Measurements from ENCODE around the gene LRMDA.

Gene LRMDA

DNA sequence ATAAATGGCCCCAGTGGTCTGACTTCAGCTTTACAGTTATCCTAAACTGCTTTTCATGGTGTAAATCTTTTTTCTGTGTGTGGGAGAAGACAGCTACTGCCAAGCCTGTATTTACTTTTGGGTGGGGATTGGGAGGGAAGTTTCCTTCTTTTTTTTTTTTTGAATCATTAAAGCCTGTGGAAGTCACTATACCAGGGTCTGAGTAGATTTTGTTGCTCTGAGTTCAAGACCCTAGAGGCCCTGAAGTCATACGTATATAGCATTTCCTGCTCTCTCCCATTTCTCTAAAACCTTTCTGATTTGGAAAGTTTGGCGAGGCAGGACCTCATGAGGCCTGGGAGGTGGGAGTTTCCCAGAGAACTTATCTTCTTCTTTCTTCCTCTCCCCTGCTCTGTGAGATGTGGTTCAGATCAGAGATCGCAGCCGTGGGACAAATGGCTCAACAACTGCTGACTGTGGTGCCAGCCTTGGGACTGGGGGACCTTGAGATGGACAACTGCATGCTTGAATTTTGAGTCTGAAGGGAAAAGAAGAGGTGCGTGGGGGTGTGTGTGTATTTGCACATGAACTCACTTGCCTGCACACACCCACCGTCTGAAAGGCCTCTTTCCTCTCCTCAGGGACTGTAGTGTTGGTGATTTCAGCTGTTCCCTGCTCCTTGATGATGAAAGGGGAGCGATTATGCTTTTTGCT is 18.1 kb downstream of the LRMDA start:
- DNase-seq (ENCODE audit: low read depth), result no peak

- DNase-seq (ENCODE audit: low read depth), result no peak
Measured at GRCh38 chr10:75450075-75450445, 18.6 kb downstream of the LRMDA start.

GRCh38 chr10:75450644-75451640 is 19.5 kb downstream of the LRMDA start:
- no peak for DNase-seq (ENCODE audit: low read depth)

GRCh38 chr10:75451831-75452230 is 20.4 kb downstream of the LRMDA start:
- no peak for DNase-seq (ENCODE audit: low read depth)

DNA sequence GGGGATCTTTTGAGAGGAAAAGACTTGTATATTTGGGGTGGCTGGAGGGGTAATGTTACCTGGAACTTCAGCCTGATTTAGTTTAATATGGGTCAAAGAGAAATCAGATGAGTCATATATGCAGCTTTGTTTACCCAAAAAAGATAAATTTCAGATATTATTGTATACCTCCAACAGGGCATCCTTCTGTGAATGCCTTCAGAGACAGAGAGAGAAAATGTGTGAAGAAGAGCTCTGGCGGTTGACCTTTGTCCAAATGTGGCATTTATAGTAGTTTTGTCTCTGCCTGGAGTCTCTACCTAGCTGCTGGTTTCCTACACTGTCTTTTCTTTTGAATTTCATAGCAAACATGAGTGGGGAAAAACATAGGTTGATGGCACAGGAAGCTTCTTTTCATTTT is 21.6 kb downstream of the LRMDA start:
- DNase-seq (ENCODE audit: low read depth), result no peak

DNA sequence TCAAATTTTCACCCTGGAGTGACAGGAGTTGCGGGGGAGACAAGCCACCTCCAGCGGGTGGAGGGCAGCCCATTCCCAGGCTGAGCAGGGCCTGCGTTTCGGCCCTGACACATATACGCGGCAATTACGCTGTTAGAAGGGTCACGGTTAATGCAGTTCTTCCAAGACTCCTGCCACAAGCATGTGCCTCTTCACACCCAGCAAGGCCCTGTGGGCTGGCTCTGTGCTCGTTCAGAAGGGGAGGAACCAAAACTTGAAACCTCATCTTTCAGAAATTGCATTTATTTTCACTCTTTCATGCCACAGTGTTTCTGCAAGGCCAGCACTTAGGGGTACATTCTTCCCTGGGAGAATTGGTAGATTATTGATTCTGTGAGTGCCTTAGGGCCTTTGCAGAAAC is 24.7 kb downstream of the LRMDA start:
- no peak for DNase-seq (ENCODE audit: low read depth)

DNA sequence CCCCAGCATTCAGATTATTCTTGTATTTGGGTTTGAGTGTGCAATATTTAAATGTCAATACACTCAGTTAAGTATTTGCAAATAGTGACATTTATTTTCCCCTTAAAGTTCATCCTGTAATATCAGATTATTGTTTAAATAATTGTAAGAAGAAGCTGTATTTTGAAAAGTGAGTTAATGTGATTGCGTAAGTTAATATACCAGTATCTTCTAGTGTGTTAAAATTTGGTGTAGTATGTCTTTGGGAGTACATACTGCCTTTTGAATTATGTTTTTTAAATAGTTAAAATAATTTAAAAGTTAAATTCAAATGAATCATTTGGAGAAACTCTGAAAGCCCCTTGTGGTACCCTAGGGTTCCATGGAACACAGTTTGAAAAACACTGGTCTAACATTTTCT is 28.6 kb downstream of the LRMDA start:
- no peak for DNase-seq (ENCODE audit: low read depth)

DNA sequence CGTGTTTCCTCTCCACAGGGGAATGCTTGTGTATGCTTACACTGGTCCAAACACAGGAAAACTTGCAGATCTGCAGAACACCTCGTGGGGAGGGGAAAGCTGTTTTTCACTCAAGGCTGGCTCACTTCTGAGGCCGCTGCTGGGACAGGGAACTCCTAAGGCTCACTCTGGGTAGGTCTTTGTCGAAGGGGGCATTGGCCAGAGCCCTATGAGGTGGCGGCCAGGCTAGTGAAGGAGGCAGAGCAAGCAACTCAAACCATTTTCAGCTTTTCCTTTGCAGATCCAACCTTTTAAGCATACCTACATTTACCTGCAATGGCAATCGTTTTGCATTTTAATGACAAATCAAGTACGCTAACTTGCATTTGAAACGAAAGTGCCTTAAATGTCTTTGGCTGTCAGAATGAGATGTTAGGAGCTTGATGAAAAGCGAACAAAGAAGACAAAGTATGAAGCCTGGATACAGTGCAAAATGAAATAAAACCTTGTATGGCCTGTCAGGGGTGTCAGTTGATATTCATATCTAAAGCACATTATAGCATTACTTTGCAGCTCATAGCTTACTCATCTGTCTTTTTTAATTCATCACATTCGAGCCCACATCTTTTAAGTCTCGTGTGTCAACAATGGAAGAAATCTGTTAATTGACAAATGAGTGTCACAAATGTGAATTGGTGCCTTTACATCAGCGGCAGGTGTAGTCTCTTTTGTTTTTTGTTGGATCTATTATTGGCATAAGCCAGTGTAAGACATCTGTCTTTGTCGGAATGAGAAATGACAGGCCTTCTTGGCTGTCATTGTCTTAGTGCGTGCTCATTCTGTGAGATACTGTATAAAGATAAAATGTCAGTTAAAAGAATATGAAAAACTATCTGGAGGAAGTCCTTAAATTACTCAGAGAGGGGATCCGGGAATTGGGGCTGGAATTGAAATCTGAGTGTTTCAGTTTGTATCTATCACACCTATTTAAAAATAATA is 30.5 kb downstream of the LRMDA start:
- DNase-seq (ENCODE audit: low read depth), result no peak

GRCh38 chr10:75462865-75463264 is 31.4 kb downstream of the LRMDA start:
- DNase-seq (ENCODE audit: low read depth), result no peak

- DNase-seq (ENCODE audit: low read depth), result no peak
Measured at GRCh38 chr10:75464478-75465449, 33.3 kb downstream of the LRMDA start.

DNA sequence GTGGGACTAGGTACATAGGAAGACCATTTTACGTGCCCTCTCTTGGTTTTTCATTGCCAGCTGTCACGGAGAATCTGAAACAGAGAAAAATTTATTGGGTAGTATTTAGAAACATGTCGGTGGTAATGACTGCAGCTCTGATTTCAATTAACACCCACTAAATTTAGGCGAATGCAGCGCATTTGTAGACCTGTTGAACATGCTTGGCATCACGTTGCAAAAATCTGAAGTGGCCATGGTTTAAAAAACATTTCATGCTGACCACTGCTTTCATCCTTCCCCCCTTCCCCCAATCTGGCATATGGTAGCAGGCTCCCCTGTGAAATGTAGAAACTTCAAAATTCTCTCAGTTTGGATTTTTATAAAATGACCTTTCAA is 34.0 kb downstream of the LRMDA start:
- DNase-seq (ENCODE audit: low read depth), result no peak

DNA sequence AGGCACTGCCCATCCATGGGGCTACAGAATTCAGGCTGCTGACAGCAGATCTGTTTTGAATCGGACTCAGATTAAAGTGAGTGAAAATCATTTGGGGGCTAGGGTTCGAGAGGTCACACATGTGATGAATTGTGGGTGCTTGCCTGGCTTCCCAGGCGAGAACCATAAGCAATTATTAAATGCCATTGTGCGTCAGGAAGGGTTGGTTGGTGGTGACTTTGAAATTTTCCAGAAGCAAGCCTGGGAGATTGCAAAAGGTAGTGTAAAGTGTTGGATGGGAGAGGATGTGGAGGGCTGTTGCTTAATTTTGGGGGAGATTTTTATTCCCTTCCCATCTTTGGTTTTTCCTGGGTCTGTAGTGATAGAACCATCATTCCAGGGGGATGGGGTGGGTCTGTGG is 34.6 kb downstream of the LRMDA start:
- no peak for DNase-seq (ENCODE audit: low read depth)

DNA sequence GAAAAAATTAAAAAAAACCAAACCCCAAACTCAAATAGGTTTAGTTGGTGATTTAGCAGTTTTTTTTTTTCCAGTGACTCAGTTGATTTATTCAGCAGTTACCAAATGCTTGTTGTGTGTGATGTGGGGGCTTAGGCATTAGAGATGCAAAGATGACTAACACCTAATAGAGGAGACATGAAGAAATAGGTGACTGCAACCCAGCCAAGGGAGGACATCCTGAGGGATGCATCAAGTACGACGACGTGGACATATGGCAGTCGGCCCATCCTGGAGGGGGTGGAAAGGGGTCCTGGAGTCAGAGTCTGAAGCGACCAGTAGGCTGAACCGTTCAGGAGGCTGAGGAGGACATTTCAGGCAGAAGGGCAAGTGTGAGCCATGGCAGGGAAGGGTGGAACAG is 35.5 kb downstream of the LRMDA start:
- DNase-seq (ENCODE audit: low read depth), result no peak

DNA sequence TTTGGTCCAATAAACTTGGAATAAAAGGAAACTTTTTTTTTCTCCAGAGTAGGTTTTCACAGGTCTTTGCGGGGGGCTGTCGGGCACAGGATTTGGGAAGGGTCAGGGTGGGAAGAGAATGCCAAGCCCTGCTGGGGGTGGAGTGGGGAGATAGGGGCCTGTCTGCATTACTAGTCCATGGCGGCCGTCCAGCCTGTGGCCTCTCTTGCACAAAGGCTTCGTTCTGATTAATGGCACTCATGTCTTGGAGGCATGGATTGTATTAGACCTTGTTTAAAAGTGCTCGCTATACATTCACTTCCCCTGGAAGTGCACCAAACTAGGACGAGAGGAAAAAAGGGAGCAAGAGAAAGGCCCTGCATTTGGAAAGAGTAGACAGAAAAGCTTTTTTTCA is 37.2 kb downstream of the LRMDA start:
- DNase-seq (ENCODE audit: low read depth), result no peak

DNA sequence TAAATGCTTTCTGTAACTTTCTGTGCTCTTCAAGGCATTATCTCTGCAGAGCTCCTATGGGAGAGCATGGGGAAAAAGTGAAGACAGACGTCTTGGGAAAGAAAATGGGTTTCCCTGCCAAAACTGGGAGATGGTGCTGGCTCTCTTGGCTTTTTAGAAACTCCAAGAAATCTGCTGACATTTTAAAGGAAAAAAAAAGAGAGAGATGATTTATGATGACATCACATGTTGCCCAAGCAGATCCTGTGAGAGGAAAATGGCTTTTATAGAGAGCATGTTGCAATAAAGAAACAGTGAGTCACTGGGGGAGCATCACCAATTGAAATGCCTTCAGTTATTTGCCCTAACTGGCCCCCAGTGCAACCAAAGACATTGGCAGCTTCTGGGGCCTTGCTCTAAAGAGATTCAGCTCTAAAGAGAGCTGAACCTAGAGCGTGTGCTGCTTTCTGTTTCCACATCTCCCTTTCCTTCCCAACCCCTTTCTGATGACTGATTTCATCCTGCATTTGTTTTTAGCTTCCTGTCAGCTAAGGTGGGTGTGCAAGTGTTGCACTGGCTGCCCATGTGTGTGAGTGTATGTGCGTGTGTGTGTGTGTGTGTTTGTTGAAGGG is 37.7 kb downstream of the LRMDA start:
- no peak for DNase-seq (ENCODE audit: low read depth)

DNA sequence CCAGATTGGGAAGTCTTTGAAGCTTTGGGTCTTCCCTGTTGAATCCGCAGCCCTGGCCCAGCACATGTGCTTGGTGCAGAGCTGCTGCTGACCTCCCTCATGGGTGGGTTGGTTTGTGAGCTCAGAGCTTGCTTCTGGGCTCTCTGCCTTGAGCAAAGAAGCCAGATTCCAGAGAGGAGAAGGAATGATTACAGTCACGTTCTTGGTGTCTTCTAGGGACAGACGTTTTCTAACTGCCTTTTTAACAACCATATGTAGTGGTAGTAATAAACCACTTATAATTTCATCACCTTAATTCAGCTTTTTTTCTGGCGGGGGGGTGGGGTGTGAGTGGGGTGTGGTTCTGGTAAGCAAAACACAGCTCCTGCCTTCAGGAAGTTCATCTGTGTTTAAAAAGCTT is 39.5 kb downstream of the LRMDA start:
- DNase-seq (ENCODE audit: low read depth), result no peak

DNA sequence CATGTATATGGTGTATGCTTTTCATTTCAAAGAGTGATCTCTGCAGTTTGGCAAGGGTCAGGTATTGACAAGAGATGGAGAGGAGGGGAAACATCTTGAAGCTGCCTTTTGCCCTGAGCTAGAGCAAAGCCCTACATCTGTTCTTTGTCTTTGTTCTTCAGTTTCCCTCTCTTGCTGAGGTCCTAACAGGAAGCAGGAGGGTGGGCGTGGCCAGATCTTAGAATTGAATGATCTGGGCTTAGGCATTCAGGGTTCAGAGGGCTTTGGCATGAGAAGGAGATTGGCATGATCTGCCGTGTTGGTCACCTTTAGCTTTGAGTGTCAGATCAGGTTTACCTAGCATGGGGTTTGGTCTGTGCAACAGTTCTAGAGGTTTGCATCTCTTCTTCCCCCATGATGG is 41.3 kb downstream of the LRMDA start:
- no peak for DNase-seq (ENCODE audit: low read depth)

DNA sequence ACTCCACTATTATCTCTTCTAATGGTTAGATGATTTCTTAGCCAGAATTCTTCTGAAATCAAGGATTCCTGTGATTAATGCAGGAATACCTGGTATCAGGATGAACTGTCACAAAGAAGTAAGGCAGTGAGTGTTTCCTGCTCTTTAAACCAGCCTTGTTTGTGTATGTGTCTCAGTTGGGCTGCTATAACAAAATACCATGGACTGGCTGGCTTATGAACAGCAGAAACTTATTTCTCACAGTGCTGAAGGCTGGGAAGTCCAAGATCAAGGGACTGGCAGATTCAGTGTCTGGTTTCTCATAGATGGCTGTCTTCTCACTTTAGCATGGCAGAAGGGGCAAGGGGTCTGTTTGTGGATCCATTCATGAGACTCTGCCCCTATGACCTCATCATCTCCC is 42.7 kb downstream of the LRMDA start:
- DNase-seq (ENCODE audit: low read depth), result no peak

GRCh38 chr10:75475460-75476182 is 44.2 kb downstream of the LRMDA start:
- no peak for DNase-seq (ENCODE audit: low read depth)

DNA sequence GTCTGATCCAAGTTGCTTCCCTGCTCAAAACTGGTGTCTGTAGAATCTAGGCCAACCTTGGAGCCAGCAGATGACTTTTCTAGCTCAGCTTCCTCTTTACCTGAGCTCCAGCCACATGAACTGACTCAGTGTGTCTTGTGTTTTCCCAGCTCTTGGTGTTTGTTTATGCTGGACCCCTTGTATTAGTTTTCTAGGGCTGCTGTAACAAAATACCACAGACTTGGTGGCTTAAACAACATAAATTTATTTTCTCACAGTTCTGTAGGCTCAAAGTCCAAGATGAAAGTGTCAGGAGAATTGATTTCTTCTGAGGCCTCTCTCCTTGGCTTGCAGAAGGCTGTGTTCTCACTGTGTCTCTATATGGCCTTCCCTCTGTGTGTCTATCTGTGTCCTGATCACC is 45.1 kb downstream of the LRMDA start:
- no peak for DNase-seq (ENCODE audit: low read depth)
